ENCODE measurements around the gene PDE4D.

GRCh38 chr5:59838989-59839388, 54.5 kb downstream of the PDE4D start:
- TF ChIP-seq EZH2phosphoT487 (IDR thresholded peaks at IDR 0.05; ENCODE audit: insufficient read depth, low read depth) (no peak), EZH2 (IDR thresholded peaks at IDR 0.05; ENCODE audit: insufficient read depth, poor library complexity, severe bottlenecking) (no peak)

All from GM23248 (cell line).